Retinal pigment epithelial cell (primary cell): ENCODE results near the gene ADGRL3.

Experiments used
- DNase-seq: peaks from one replicate; pipeline ENCODE4 v3.0.0-alpha.2; 2010; ENCODE audit warnings: low read depth
- H3K4me3 ChIP-seq: 2 replicates; pipeline ENCODE4 v1.5.1; 2011; ENCODE audit warnings: mild to moderate bottlenecking, low read length, control low read depth, moderate library complexity
- TF ChIP-seq, protein P1 (sequence below): conservative IDR thresholded peaks from 2 replicates; pipeline ENCODE4 v1.5.1; 2011; ENCODE audit warnings: low read depth, low read length, control low read depth, inconsistent platforms

ADGRL3 gene

DNA sequence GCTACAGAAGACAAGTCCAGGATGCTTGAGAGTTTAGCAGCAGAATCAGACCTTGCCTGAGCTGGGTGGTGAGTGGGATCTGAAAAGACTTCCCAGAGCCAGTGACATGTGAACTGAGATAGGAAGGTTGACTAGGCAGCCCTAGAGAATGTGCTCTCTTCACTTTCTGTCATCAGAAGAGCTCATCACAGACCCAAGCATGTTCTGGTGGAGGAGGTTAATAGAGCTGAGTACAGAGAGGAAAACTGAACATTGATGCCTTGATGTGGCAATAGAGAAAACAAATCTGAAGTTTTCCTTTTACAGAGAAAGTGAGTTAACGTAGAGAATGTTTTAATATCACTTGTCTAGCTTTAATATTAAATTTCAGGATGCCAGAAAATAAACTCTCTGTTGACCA is 17.1 kb downstream of the ADGRL3 start:
- no peak overlapping the region for H3K4me3 ChIP-seq
- TF ChIP-seq, protein P1, sequence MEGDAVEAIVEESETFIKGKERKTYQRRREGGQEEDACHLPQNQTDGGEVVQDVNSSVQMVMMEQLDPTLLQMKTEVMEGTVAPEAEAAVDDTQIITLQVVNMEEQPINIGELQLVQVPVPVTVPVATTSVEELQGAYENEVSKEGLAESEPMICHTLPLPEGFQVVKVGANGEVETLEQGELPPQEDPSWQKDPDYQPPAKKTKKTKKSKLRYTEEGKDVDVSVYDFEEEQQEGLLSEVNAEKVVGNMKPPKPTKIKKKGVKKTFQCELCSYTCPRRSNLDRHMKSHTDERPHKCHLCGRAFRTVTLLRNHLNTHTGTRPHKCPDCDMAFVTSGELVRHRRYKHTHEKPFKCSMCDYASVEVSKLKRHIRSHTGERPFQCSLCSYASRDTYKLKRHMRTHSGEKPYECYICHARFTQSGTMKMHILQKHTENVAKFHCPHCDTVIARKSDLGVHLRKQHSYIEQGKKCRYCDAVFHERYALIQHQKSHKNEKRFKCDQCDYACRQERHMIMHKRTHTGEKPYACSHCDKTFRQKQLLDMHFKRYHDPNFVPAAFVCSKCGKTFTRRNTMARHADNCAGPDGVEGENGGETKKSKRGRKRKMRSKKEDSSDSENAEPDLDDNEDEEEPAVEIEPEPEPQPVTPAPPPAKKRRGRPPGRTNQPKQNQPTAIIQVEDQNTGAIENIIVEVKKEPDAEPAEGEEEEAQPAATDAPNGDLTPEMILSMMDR = no peak
- no peak for DNase-seq

- no peak for DNase-seq
- H3K4me3 ChIP-seq = no peak overlapping the region
- TF ChIP-seq, protein P1 = no peak
Measured at GRCh38 chr4:61220556-61220955, 20.4 kb downstream of the ADGRL3 start.

DNA sequence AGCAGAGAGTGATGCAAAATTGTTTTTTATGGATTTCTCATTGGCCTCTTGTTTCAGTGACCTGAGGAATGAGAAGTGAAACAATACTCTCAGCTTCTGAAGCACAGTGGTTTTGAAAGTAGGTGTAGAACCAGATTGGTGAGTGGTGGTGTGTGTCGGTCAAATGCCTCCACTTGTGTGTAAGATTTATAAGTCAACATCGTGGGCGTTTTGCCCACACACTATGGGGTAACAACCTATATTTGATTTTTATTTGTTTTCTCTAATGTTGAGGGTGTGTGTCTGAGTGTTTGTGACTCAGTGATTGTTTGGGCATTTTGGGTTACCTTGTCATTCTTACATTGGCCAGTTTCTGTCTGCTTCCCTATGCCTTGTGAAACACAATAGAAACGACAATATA is 23.3 kb downstream of the ADGRL3 start:
- no peak for DNase-seq
- TF ChIP-seq, protein P1 = no peak
- no peak overlapping the region for H3K4me3 ChIP-seq

DNA sequence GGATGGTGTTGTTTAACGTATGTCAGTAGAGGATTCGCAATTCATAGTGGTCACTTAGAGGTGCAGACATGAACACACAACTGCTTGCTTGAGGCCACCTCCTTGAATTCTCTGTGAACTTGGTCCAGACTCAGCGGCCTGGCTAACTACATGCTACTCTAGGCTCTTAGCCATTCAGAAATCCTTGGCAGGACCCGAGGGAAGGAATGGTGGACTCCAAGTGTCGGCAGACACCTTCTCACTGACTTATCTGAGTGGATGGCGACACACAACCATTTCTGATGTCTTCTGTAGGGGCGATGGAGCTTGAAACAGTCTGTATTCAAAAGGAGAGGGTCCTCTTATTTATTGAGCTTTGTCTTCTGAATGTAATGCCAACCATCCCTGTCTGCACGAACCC is 24.4 kb downstream of the ADGRL3 start:
- H3K4me3 ChIP-seq = no peak overlapping the region
- TF ChIP-seq, protein P1 = no peak
- no peak for DNase-seq

DNA sequence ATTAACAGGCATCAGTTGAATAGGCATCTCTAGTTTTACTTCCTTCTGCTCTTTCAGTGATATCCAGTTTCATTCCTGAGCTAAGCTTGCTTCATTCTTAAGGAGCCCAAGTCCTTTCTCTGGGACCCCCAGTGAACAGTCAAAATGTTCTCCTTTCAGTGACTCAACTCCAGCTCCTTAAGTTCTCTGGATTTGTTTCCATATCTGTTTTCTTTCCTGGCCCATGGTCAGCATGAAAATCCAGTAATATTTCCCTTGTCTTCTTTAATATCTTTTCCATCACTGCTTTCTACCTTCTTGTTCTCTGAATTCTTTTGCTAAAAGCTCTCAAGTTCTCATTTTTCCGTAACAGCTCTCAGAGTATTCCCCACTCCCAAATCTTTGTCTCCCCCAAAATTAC is 25.5 kb downstream of the ADGRL3 start:
- TF ChIP-seq, protein P1 = no peak
- no peak for DNase-seq
- H3K4me3 ChIP-seq = no peak overlapping the region

GRCh38 chr4:61231421-61231820 is 31.3 kb downstream of the ADGRL3 start:
- TF ChIP-seq, protein P1 = no peak
- no peak overlapping the region for H3K4me3 ChIP-seq
- no peak for DNase-seq

DNA sequence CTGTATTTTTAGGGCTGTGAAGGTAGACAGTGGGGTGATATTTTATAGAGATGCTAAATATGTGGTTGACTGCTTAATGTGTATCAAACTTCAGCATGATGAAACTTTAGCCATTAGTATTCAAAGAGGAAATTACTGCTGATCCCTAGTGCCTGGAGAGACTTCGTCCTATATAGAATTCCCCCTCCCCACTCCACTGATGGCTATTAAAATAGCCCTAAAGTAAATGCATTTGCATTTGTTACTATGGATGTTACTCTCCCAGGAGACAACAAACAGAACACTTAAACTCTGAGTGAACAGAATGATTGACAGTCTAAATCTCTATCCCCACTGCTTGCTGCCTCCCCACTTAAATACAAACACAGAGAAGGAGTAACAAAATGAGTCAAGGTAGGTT is 39.1 kb downstream of the ADGRL3 start:
- no peak overlapping the region for H3K4me3 ChIP-seq
- no peak for DNase-seq
- TF ChIP-seq, protein P1 = no peak
